Skin epidermis (tissue), 12 donors: ENCODE results near the gene LRP1B.
A peak's percentile ranks its signal among the peaks of the same experiment; 100 is the strongest.
"Not testable (repeated sequence)": the region's sequence is repeated elsewhere in the genome, so short reads cannot be mapped to it uniquely, and the experiment has no call there.

Experiments
- H3K27ac ChIP-seq, 21 experiments: fragments of 200-600 bp; sonication (generic) in 11 of 21; one replicate each; pipeline ENCODE4 v1.5.0; 2020; ENCODE audit warnings: mild to moderate bottlenecking in 3 of 21, inconsistent platforms in 2 of 21, moderate library complexity in 2 of 21
- H3K4me3 ChIP-seq, 7 experiments: fragments of 200-600 bp; sonication (generic) in 2 of 7; one replicate each; pipeline ENCODE4 v1.5.0; 2020; ENCODE audit warnings: inconsistent platforms in 2 of 7, mild to moderate bottlenecking in 2 of 7, moderate library complexity in 1 of 7

Gene LRP1B

DNA sequence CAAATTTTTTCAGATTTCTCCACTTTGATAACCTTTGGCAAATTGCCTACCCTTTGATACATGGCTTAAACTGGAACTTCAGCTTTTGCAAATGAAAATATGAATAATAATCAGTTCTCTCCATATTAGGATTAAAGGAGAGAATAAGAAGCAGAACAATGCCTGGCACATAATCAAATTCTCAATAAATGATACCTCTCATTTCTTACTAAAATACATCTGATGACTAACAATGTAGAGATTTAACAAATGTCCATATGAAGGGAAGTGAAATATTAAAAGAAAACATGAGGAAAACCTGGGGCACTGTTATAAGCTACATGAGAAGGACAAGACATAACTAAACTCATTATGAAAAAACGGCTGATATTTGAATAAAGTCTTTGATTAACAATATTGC is 1103.6 kb downstream of the LRP1B start:
- Histone ChIP-seq H3K4me3 (no peak overlapping the region), H3K27ac (no peak overlapping the region)

GRCh38 chr2:141021611-141022010 is 1109.2 kb downstream of the LRP1B start:
- H3K4me3 ChIP-seq = no peak overlapping the region
- peak overlapping the region in 1 of 21 experiments; percentile 40 for H3K27ac ChIP-seq

DNA sequence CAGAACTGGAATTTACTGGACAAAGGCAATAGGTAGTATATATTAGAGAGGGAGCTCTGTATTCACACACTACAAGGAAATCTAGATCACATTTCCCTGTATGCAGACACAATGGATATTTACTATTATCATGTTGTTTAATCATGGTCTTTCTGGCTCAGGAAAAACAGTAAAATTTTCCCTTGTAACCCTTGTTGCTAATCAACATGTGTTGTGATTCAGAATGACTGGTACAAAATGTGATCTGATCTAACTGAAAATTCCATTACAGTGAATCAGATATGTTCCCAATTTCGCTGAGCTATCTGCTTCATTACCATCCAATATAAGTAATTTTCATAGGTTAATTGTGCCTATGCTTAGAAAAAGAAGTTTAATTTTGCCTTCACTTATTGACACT is 1109.7 kb downstream of the LRP1B start:
- peak overlapping the region in 4 of 21 experiments; percentile 1 to 74 (median 58) for H3K27ac ChIP-seq
- no peak overlapping the region for H3K4me3 ChIP-seq

GRCh38 chr2:141020346-141020745 is 1110.5 kb downstream of the LRP1B start:
- Histone ChIP-seq H3K27ac (peak overlapping the region in 6 of 21 experiments; percentile 1 to 74 (median 38)), H3K4me3 (no peak overlapping the region)

- H3K27ac ChIP-seq = no peak overlapping the region
- no peak overlapping the region for H3K4me3 ChIP-seq
Observed at GRCh38 chr2:141015341-141016047, 1115.3 kb downstream of the LRP1B start.

GRCh38 chr2:141003967-141004657 is 1126.7 kb downstream of the LRP1B start:
- Histone ChIP-seq H3K27ac (no peak overlapping the region), H3K4me3 (no peak overlapping the region)

- no peak overlapping the region for H3K27ac ChIP-seq
- H3K4me3 ChIP-seq = no peak overlapping the region
Observed at GRCh38 chr2:141001750-141002149, 1129.1 kb downstream of the LRP1B start.

DNA sequence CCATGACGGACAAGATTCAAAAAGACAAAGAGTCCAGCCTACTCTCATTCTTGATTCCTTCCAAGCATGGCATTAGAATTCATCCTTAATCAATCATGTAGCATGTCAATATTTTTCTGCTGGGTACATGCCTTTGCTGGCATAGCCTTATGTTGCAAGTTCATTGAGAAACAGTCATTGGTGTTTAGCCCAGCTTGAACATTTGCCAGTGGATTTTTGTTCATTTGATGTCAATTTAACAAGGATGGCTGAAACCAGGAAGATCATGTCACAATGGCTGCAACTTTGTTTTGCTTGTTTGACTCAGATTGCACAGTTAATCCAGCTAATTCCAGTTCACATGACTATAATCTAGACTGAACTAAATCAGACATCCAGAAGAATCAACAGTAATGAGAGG is 1132.2 kb downstream of the LRP1B start:
- Histone ChIP-seq H3K27ac (no peak overlapping the region), H3K4me3 (no peak overlapping the region)

DNA sequence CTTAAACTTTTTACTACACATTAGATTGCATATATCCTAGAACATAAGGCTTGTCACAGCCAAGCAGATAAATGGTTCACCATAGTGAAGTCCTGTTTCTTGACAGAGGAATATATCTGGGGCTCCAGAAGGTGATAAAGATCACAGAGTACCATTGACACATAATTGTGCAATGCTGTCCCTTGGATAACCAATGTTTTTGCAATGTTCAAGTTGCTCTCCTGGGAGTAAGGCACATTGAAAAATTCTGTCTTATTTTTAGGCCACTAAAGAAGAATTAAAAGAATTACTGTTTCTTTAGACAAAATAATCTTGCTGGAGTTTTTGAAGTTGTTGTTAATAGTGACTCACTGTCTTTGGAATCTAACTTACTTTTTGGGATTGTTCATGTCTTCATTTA is 1132.8 kb downstream of the LRP1B start:
- no peak overlapping the region for H3K27ac ChIP-seq
- H3K4me3 ChIP-seq = no peak overlapping the region

DNA sequence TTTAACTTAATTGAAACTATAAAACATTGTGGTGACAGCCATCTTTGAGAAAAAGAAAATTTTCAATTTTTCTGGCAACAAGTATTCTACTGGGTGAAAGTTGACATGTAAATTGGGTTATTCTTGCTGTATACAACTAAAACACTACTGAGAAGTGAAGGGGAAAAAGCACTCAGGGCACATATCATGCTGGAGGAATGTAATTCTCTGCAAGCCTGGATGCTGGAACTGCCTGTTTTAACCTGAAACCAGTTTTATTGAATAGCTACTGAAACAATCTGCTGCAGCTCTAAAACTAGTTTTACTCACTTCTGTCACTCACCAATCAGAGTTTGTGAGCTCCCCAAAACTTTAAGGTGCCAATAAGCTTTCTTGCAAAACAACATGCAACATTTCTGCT is 1136.0 kb downstream of the LRP1B start:
- Histone ChIP-seq H3K27ac (no peak overlapping the region), H3K4me3 (no peak overlapping the region)

DNA sequence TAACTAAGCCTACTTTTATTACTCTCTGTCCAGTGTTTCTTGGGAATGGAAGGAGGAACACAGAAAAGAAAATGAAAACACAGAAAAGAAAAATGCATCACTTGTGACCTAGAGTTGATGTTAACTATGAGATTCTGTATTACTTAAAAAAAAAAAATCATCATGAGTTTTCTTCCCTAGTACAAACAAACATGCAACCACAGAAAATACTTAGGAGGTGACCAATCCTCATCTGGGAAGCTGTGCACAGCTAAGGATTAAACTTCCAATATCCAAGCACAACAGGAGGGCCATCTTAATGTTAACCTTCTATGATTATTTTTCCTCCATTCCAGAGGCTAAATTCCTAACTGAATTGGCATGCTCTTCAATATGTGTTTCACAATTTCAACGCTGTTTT is 1140.4 kb downstream of the LRP1B start:
- Histone ChIP-seq H3K4me3 (no peak overlapping the region), H3K27ac (no peak overlapping the region)

GRCh38 chr2:140988597-140988996 is 1142.2 kb downstream of the LRP1B start:
- no peak overlapping the region for H3K27ac ChIP-seq
- no peak overlapping the region for H3K4me3 ChIP-seq

GRCh38 chr2:140986456-140986855 is 1144.4 kb downstream of the LRP1B start:
- H3K27ac ChIP-seq = no peak overlapping the region
- H3K4me3 ChIP-seq = no peak overlapping the region

DNA sequence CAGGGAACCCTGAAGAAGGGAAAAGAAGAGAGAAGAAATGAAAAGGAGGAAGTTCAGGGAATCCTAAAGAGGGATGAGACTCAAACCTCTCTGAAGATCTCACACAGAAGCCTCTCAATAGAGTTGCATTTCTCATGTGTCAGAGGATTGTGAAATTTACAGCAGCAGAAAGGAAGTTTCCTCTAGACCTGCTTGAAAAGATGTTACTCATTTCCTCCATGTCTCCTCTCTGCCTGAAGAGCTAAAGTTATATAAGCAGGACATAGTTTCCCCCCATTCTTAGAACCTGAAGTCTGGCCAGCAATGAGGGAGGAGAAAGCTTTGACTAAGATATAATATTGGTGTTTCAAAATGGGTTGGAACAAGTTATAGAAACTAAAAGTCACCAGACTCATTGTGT is 1155.6 kb downstream of the LRP1B start:
- Histone ChIP-seq H3K4me3 (no peak overlapping the region), H3K27ac (no peak overlapping the region)

DNA sequence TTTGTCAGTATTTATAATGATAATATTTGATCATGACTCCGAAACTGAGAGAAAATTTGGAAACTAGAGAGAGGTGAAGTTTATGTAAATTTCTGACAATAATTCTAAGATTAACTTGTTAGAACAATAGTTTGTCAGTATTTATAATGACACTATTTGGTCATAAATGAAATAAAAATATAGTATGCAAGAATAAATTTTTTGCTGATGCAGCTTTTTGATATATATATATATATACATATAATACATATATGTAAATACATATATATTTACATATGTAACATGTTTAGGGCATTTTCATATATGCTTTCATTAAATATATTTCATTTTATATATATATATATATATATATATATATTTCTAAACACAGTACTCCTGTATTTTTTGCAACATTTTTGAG is 1158.1 kb downstream of the LRP1B start:
- Histone ChIP-seq H3K27ac (no peak overlapping the region), H3K4me3 (no peak overlapping the region)

- H3K27ac ChIP-seq, H3K4me3 ChIP-seq: not testable (repeated sequence)
Observed at GRCh38 chr2:140964324-140964723, 1166.5 kb downstream of the LRP1B start.

DNA sequence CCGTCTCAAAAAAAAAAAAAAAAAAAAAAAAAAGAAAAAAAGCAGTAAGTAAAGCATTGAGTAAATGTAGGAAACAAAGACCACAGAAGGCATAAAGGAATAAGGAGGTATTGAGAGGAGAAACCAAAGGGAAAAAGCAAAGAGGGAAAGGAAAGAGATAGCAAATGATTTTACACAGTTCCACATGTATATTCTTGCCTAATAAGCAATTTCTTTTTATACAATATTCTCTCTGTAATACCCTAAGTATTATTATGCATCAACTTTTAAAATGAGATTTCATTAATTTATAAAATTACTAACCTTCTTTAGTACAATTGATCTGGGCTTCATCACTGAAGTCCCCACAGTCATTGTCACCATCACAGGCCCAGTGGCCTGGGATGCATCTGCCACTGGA is 1180.9 kb downstream of the LRP1B start:
- H3K4me3 ChIP-seq = no peak overlapping the region
- no peak overlapping the region for H3K27ac ChIP-seq

DNA sequence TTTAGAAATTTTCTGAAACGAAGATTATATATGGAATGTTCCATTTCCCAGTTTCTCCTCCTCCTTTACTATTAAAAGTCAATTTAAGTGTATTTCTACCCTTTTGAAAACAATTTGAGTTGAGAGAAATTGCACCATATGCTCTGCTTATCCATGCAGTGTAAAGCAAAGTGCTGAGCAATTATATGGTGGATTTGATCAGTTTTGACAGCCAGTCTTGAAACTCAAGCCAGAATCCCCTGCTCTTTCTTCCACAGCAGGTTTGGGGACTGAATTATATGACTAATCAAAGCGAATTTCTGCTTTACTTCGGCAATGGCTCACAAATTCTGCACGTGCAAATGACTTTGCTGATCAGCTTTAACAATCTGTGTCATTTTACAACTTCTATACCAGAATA is 1183.6 kb downstream of the LRP1B start:
- Histone ChIP-seq H3K27ac (no peak overlapping the region), H3K4me3 (no peak overlapping the region)

GRCh38 chr2:140943867-140944266 is 1186.9 kb downstream of the LRP1B start:
- H3K27ac ChIP-seq = no peak overlapping the region
- H3K4me3 ChIP-seq = no peak overlapping the region

DNA sequence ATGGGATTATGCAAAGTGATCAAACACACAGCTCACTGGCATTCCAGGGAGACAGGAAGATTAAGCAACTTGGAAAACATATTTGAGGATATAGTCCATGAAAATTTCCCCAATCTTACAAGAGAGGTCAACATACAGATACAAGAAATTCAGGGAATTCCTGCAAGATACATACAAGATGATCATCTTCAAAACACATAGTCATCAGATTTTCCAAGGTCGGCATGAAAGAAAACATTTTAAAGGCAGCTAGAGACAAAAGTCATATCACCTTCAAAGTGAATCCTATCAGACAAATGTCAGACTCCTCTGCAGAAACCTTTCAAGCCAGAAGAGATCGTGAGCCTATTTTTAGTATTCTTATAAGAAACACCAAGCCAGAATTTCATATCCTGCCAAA is 1188.5 kb downstream of the LRP1B start:
- H3K27ac ChIP-seq = no peak overlapping the region
- no peak overlapping the region for H3K4me3 ChIP-seq

- Histone ChIP-seq H3K4me3 (no peak overlapping the region), H3K27ac (no peak overlapping the region)
Observed at GRCh38 chr2:140929849-140930248, 1201.0 kb downstream of the LRP1B start.

- H3K4me3 ChIP-seq = no peak overlapping the region
- no peak overlapping the region for H3K27ac ChIP-seq
Observed at GRCh38 chr2:140918426-140918825, 1212.4 kb downstream of the LRP1B start.
